HFFc6 (cell line): ENCODE measurements around the gene IMPDH1. TPM values are rescaled to one million over a fixed set of nuclear protein-coding genes. Genes with fewer than 3 reads are reported as not detected.

Source experiments
- DNase-seq: peaks from one replicate; pipeline ENCODE4 v3.0.0-alpha.2; 2018
- H3K27ac Mint-ChIP-seq: 2 replicates; pipeline ENCODE4 v1.8.0; 2020; ENCODE audit warnings: mild to moderate bottlenecking, mixed read lengths
- H3K27me3 Mint-ChIP-seq: 2 replicates; pipeline ENCODE4 v1.8.0; 2021; ENCODE audit warnings: mild to moderate bottlenecking, moderate library complexity, mixed read lengths; ENCODE audit not compliant: insufficient read depth
- H3K36me3 Mint-ChIP-seq: 2 replicates; pipeline ENCODE4 v1.8.0; 2021; ENCODE audit warnings: low read depth, mixed read lengths
- H3K4me1 Mint-ChIP-seq: 2 replicates; pipeline ENCODE4 v1.8.0; 2020; ENCODE audit warnings: low read depth, mixed read lengths
- H3K4me3 Mint-ChIP-seq: 2 replicates; pipeline ENCODE4 v1.8.0; 2020; ENCODE audit warnings: mild to moderate bottlenecking, moderate library complexity, mixed read lengths
- H3K9me3 Mint-ChIP-seq: 2 replicates; pipeline ENCODE4 v1.8.0; 2020; ENCODE audit warnings: mild to moderate bottlenecking, mixed read lengths
- total RNA-seq, 6 experiments: library from RNA; stranded (reverse); fragmentation: NEBNext Ultra II Directional; extraction: Animal tissue kit (Norgen Biotek cat#: 25700); gene quantifications; 2 replicates in 1 of 6; 3 replicates in 5 of 6; pipeline ENCODE4 v1.2.3, GENCODE V29; 2021
- TF ChIP-seq, protein P1 (sequence below): fragments of 200-600 bp; sonication (generic); IDR thresholded peaks from 2 replicates; pipeline ENCODE4 v1.5.0; 2021; ENCODE audit warnings: antibody characterized with exemption, mild to moderate bottlenecking

IMPDH1 gene
- total RNA-seq, 6 experiments from 2014 or later = 81.8 to 107 (median 93.3) TPM

DNA sequence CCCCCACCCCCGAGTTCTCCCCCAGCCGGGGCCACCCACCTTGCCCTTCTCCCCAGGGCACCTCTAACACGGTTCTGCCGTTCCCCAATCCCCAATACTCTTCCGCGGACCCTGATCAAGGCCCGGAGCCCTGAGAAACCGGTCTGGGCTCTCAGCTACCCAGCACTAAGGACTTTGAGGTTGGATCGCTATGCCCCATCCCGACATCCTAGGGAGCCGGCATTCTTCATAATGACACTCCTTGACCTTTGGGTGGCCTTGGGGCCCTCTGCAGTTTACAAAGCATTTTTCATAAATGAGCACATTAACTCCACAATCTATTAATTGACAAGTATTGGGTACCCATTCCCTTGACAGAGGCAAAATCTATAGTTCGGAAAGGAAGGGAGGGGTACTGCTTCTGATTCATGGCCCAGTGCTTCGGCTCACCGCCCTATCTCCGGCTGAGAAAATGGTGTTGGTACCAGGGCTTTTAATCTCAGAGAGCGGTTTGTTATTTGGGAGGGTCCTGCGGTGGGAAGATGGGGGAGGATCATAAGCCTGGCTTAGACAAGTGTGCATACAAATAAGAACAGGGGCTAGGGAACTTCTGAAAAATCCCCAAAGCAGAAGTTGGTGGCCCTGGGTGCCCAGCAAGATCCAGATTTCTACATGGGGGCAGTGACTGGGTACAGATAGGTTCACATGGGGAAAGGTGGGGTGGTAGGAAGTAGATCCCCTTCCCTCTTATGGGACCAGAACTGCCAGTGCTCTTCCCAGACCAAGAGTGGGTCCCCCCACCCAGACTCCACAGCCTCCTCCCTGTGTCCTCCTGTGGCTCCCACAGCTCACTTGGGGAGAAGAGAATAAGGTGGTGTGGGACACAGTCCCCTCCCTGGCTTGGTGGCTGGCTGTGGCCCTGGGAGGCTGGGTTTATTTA, 3.2 kb downstream of the IMPDH1 start:
- Mint-ChIP-seq H3K27ac (no peak overlapping the region), H3K4me3 (peak overlapping the region; percentile 71), H3K27me3 (peaks cover 1% of the 10 kb centered on the region), H3K9me3 (no peaks in the 10 kb centered on the region), H3K36me3 (peaks cover 13% of the 10 kb centered on the region; the same call in 1 of the 2 replicates), H3K4me1 (peaks cover 42% of the 10 kb centered on the region)
- TF ChIP-seq, protein P1, sequence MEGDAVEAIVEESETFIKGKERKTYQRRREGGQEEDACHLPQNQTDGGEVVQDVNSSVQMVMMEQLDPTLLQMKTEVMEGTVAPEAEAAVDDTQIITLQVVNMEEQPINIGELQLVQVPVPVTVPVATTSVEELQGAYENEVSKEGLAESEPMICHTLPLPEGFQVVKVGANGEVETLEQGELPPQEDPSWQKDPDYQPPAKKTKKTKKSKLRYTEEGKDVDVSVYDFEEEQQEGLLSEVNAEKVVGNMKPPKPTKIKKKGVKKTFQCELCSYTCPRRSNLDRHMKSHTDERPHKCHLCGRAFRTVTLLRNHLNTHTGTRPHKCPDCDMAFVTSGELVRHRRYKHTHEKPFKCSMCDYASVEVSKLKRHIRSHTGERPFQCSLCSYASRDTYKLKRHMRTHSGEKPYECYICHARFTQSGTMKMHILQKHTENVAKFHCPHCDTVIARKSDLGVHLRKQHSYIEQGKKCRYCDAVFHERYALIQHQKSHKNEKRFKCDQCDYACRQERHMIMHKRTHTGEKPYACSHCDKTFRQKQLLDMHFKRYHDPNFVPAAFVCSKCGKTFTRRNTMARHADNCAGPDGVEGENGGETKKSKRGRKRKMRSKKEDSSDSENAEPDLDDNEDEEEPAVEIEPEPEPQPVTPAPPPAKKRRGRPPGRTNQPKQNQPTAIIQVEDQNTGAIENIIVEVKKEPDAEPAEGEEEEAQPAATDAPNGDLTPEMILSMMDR = no peak
- no peak for DNase-seq

DNA sequence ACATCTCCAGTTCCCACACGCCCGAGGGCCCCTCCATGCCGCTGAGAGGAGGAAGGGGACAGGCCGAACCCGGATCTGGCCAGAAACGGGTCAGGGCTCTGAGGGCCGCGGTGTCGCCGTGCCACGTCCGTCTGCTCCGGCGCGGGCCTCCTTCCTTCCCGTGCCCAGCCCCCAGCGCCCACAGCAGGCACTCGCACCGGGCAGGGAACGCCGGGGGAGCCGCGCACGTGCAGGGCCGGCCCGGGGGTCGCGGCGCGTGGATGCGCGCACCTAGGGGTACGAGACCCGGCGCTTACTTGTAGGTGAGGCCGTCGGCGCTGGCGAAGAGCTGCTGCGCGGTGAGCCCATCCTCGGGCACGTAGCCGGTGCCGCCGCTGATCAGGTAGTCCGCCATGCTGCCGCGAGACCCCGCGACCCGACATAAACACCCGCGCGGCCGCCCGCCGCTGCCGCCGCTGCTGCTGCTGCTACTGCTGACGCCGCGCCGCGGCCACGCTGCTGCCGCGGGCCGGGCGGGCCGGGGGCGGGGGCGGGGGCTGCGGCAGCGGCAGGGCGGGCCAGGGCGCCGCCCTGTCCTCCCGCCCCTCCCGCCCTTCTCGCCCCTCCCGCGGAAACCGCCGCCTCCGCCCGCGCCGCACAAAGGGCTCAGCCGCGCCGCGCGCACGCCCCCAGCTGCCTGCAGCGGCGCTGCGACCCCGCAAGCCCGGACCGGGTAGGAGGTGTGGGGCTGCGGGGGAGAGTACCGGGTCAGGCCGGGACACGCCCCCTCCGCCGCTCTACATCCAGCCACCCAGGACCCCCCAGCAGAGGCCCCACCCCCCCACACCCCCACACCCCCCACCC, 4.1 kb downstream of the IMPDH1 start:
- DNase-seq = no peak
- Mint-ChIP-seq H3K36me3 (peaks cover 17% of the 10 kb centered on the region; the same call in 1 of the 2 replicates), H3K27ac (peak overlapping the region; percentile 88; the same call in 1 of the 2 replicates), H3K4me1 (peaks cover 42% of the 10 kb centered on the region), H3K9me3 (no peaks in the 10 kb centered on the region), H3K27me3 (no peaks in the 10 kb centered on the region; the same call in none of the 2 replicates), H3K4me3 (peak overlapping the region; percentile 94)
- TF ChIP-seq, protein P1 = no peak

DNA sequence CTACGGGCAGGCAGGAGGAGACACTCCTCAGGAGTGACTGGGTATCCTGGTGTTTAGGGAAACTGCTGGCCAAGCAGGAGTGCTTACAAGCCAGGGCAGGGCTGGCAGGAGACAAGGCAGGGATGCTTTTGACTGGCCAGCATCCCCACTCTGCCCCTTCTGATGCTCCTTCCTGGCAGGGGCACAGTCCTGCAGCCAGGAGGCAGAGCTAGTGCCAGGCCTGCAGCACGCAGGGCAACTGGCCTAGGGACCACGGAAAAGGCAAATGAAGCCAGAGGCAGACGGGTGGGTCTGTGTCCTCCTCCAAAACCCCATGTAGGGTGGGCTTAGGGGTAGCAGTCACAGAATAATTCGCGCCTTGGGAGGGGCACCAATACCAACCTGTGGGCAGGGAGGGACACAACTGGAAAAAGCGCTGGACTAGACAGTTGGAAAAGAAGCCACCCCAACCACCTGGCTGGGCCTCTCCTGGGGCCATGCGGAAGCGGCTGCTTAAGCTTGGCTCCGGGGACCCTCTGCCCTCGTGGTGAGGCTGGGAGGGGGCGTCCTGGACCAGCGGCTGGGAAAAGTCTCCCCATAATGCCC, 4.8 kb downstream of the IMPDH1 start:
- TF ChIP-seq, protein P1 = peak; percentile 55; the same call in 1 of the 2 replicates
- peak overlapping the region; percentile 94 for H3K4me3 Mint-ChIP-seq
- no peaks in the 10 kb centered on the region; the same call in 1 of the 2 replicates for H3K27me3 Mint-ChIP-seq
- no peaks in the 10 kb centered on the region for H3K9me3 Mint-ChIP-seq
- DNase-seq = peak; percentile 22
- peaks cover 17% of the 10 kb centered on the region; the same call in 1 of the 2 replicates for H3K36me3 Mint-ChIP-seq
- H3K4me1 Mint-ChIP-seq = peaks cover 36% of the 10 kb centered on the region
- H3K27ac Mint-ChIP-seq = peak overlapping the region; percentile 88

DNA sequence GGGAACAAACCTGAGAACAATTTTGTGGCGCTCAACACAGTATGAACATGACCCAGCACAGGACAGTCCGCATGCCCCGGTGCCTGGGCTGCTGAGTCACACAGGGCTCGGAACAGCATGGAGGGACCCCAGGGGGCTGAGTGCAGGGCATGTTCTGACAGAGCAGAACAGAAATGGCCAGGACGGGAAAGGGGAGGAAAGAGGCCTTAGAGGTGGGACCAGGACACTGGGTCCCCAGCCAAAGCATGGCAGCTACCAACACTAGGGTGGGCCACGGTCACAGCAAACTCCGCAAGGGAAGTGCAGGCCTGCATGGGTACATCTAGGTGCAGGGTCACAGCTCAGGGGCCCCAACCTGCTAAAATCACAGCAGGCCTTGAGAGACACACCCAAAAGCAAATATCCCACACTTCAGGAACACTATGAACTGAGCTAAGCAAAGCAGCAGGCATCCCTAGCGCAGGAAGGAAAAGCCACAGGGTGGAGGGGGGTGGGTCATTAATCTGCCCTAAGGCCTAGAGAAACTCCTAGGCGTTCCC, 5.6 kb downstream of the IMPDH1 start:
- H3K9me3 Mint-ChIP-seq = no peaks in the 10 kb centered on the region
- H3K27ac Mint-ChIP-seq = peak overlapping the region; percentile 88
- no peaks in the 10 kb centered on the region; the same call in 1 of the 2 replicates for H3K27me3 Mint-ChIP-seq
- TF ChIP-seq, protein P1 = no peak
- H3K4me3 Mint-ChIP-seq = peak overlapping the region; percentile 94
- H3K36me3 Mint-ChIP-seq = peaks cover 17% of the 10 kb centered on the region; the same call in 1 of the 2 replicates
- no peak for DNase-seq
- H3K4me1 Mint-ChIP-seq = peaks cover 35% of the 10 kb centered on the region

DNA sequence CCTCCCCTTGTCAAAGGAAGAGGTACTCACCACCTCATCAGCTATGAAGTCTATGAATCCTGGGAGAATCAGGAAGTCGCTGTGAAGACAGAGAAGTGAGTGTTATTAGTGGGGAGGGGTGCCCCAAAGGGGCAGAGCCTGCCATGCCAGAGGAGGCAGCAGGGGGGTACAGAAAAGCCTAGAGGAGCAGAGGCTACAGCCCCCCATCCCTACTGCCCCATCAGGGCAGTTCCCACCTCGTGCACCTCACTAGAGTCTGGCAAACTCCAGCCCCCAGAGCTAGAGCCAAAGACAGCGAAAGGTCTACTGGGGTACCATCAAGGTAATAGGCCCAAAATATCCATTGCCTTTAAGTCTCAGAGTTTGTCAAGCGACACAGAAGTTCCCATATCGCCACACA, 6.1 kb downstream of the IMPDH1 start:
- DNase-seq = no peak
- H3K36me3 Mint-ChIP-seq = peaks cover 17% of the 10 kb centered on the region; the same call in 1 of the 2 replicates
- no peaks in the 10 kb centered on the region for H3K9me3 Mint-ChIP-seq
- TF ChIP-seq, protein P1 = no peak
- peaks cover 30% of the 10 kb centered on the region for H3K4me1 Mint-ChIP-seq
- H3K4me3 Mint-ChIP-seq = peak overlapping the region; percentile 94
- no peak overlapping the region; the same call in 1 of the 2 replicates for H3K27ac Mint-ChIP-seq
- no peaks in the 10 kb centered on the region; the same call in 1 of the 2 replicates for H3K27me3 Mint-ChIP-seq
